Measurements from ENCODE around the gene CSNK1D. TPM values are rescaled to one million over a fixed set of nuclear protein-coding genes. Genes with fewer than 3 reads are reported as not detected.
A peak's percentile ranks its signal among the peaks of the same experiment; 100 is the strongest.

The CSNK1D gene
- total and polyA plus RNA-seq, 3 donors from 2014 or later, result 137 to 179 (median 178) TPM

GRCh38 chr17:82274134-82275020 lies 877 bp upstream of the CSNK1D start:
- Histone ChIP-seq H3K9me3 (no peaks in the 10 kb centered on the region), H3K27ac (peak overlapping the region in 1 of 2 donors; percentile 95), H3K4me1 (peaks cover 26% of the 10 kb centered on the region), H3K36me3 (ENCODE audit: low read depth, missing control alignments) (no peaks in the 10 kb centered on the region), H3K4me3 (peak overlapping the region; percentile 91 to 99), H3K27me3 (no peaks in the 10 kb centered on the region)
- intact Hi-C loops (cut with DNase I; ENCODE audit: low total_unique reads), result no loop called here
- WGBS, 2 donors, result 65 to 78% methylated on average over 22 to 27 of the region's 27 CpGs
- no peak for TF ChIP-seq CTCF (IDR thresholded peaks at IDR 0.05)
- no peak for DNase-seq

GRCh38 chr17:82272495-82273326 lies 789 bp downstream of the CSNK1D start:
- TF ChIP-seq POLR2A (IDR thresholded peaks at IDR 0.05) (no peak), CTCF (IDR thresholded peaks at IDR 0.05) (no peak)
- Histone ChIP-seq H3K27ac (peak overlapping the region; percentile 95 to 100), H3K27me3 (no peaks in the 10 kb centered on the region), H3K4me1 (peaks cover 41% of the 10 kb centered on the region), H3K4me3 (peak overlapping the region; percentile 91 to 99), H3K36me3 (ENCODE audit: low read depth, missing control alignments) (no peaks in the 10 kb centered on the region), H3K9me3 (no peaks in the 10 kb centered on the region)
- intact Hi-C loops (cut with DNase I; ENCODE audit: low total_unique reads), result no loop called here
- 0 to 1% methylated on average over 26 to 54 of the region's 57 CpGs for WGBS, 2 donors
- DNase-seq, result peak; percentile 54

GRCh38 chr17:82271401-82271800 lies 2.1 kb downstream of the CSNK1D start:
- H3K27ac ChIP-seq, result peak overlapping the region in 1 of 2 donors; percentile 100
- H3K36me3 ChIP-seq (ENCODE audit: low read depth, missing control alignments), result no peaks in the 10 kb centered on the region
- no peak for TF ChIP-seq POLR2A (IDR thresholded peaks at IDR 0.05)
- TF ChIP-seq CTCF (IDR thresholded peaks at IDR 0.05), result no peak
- intact Hi-C loops (cut with DNase I; ENCODE audit: low total_unique reads), result no loop called here
- no peak for DNase-seq
- no peaks in the 10 kb centered on the region for H3K27me3 ChIP-seq
- no peaks in the 10 kb centered on the region for H3K9me3 ChIP-seq
- no peak overlapping the region for H3K4me3 ChIP-seq
- peaks cover 49% of the 10 kb centered on the region for H3K4me1 ChIP-seq
- 57 to 67% methylated on average over 6 of the region's 6 CpGs for WGBS, 2 donors

- intact Hi-C loops (cut with DNase I; ENCODE audit: low total_unique reads), result no loop called here
- peak overlapping the region in 1 of 2 donors; percentile 47 for H3K27ac ChIP-seq
- H3K4me1 ChIP-seq, result peaks cover 49% of the 10 kb centered on the region
These were observed 2.8 kb downstream of the CSNK1D start for GRCh38 chr17:82270651-82271050.

More at GRCh38 chr17:82270651-82271050, 2.8 kb downstream of the CSNK1D start:
- H3K27me3 ChIP-seq, result no peaks in the 10 kb centered on the region
- H3K9me3 ChIP-seq, result no peaks in the 10 kb centered on the region
- H3K4me3 ChIP-seq, result no peak overlapping the region
- no peaks in the 10 kb centered on the region for H3K36me3 ChIP-seq (ENCODE audit: low read depth, missing control alignments)
- TF ChIP-seq POLR2A (IDR thresholded peaks at IDR 0.05) (no peak), CTCF (IDR thresholded peaks at IDR 0.05) (no peak)
- no peak for DNase-seq
- 73 to 87% methylated on average over 10 to 12 of the region's 12 CpGs for WGBS, 2 donors

Data from testis (tissue), 3 donors.